ENCODE measurements around the gene ODAD3.
"Not testable (repeated sequence)": the region's sequence is repeated elsewhere in the genome, so short reads cannot be mapped to it uniquely, and the experiment has no call there.

ODAD3 gene

DNA sequence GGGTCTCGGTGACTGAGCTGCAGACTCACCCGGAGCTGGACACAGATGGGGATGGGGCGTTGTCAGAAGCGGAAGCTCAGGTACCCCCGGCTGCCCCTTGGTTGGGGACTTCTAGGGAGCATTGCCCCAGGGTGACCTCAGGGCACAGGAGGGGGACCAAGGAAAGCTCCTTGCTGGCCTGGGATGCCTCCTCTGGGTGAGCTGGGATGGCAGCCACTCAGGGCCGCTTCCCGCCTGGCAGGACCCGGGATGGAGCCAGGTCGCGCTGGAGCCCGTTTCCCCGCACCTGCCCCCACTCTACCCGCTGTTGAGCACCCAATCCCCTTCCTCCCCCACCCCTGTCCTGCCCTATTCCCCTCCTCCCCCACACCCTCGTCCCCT is 11.3 kb upstream of the ODAD3 start:
- no peak overlapping the region for H3K4me3 ChIP-seq
- no peak overlapping the region for H3K27ac ChIP-seq
- DNase-seq (ENCODE audit: low spot score): no peak
- TF ChIP-seq, protein P1, sequence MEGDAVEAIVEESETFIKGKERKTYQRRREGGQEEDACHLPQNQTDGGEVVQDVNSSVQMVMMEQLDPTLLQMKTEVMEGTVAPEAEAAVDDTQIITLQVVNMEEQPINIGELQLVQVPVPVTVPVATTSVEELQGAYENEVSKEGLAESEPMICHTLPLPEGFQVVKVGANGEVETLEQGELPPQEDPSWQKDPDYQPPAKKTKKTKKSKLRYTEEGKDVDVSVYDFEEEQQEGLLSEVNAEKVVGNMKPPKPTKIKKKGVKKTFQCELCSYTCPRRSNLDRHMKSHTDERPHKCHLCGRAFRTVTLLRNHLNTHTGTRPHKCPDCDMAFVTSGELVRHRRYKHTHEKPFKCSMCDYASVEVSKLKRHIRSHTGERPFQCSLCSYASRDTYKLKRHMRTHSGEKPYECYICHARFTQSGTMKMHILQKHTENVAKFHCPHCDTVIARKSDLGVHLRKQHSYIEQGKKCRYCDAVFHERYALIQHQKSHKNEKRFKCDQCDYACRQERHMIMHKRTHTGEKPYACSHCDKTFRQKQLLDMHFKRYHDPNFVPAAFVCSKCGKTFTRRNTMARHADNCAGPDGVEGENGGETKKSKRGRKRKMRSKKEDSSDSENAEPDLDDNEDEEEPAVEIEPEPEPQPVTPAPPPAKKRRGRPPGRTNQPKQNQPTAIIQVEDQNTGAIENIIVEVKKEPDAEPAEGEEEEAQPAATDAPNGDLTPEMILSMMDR (IDR thresholded peaks at IDR 0.05): no peak

DNA sequence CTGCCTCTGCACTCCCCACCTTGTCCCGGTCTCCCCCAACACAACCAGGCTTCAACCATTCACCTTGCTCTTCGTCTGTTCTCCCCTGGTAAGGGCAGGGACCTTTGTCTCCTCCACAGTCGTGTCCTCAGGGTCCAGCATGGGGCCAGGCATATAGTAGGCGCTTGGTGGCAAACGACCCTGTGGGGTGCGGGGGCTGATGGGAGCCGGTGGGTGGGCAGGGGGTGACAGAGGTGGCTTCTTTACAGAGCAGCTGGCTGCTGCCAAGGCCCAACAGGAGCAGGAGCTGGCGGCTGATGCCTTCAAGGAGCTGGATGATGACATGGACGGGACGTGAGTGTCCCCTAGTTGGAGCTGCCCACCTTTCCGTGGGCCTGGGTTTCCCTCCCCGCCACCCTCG is 10.2 kb upstream of the ODAD3 start:
- TF ChIP-seq, protein P1 (IDR thresholded peaks at IDR 0.05): no peak
- Histone ChIP-seq H3K27ac (no peak overlapping the region), H3K4me3 (no peak overlapping the region)
- peak; percentile 68 for DNase-seq (ENCODE audit: low spot score)

DNA sequence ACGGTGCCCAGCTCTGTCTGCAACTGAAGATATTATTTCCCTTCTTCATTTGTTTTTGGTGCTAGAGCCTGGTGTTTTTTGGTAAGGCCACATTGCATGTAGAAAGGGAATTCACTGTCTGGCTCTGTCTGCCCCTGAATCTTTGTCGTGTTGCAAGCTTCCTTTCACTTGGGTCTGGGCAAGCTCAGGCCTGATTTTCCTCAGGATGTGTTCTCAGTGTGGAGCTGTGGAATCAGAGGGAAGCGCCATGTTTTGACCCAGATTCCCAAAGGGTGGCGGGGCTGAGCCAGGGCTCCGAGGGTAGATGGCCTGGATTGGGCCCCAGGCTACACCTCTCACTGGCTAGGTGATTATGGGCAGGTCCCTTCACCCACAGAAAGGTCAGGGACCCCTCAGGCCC is 9.1 kb upstream of the ODAD3 start:
- peak; percentile 70 for DNase-seq (ENCODE audit: low spot score)
- TF ChIP-seq, protein P1 (IDR thresholded peaks at IDR 0.05): no peak
- no peak overlapping the region for H3K27ac ChIP-seq
- H3K4me3 ChIP-seq: no peak overlapping the region

DNA sequence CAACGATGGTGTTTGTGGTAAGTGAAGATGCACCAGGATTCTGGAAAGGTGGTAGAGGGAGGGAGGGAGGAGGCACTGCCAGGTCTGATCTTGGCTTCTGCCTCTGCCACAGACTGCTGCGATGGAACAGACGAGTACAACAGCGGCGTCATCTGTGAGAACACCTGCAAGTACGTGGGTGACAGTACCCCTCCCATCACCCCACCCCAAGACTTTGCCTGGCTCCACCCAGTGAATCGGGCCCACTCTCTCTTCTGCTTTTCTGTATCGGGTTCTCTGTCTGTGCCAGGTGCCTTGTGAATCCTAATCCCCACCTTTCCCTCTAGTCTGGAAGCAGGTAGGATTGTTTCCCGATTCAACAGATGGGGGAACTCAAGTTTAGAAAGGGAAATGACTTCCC is 3.0 kb upstream of the ODAD3 start:
- no peak for DNase-seq (ENCODE audit: low spot score)
- Histone ChIP-seq H3K27ac (no peak overlapping the region), H3K4me3 (no peak overlapping the region)
- TF ChIP-seq, protein P1 (IDR thresholded peaks at IDR 0.05): no peak

DNA sequence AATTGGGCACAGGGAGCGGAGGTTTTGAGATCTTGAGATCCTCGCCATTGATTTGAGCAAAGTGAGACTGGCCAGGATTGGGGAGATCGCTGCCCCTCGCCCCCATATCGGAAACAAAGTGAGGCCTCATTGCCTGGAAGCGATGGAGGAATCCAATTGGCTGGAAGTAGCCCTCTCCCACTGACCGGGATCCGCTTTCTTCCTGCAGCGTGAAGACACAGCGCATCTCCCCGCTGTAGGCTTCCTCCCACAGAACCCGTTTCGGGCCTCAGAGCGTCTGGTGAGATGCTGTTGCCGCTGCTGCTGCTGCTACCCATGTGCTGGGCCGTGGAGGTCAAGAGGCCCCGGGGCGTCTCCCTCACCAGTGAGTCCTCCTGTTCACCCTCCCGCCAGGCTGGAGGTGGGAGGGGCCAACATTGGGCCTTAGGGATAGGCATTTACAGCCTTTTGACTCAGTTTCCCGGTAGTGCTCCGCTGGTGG is 952 bp upstream of the ODAD3 start:
- DNase-seq (ENCODE audit: low spot score): no peak
- peak overlapping the region; percentile 84 for H3K4me3 ChIP-seq
- TF ChIP-seq, protein P1 (IDR thresholded peaks at IDR 0.05): no peak
- H3K27ac ChIP-seq: peak overlapping the region; percentile 58 to 86

DNA sequence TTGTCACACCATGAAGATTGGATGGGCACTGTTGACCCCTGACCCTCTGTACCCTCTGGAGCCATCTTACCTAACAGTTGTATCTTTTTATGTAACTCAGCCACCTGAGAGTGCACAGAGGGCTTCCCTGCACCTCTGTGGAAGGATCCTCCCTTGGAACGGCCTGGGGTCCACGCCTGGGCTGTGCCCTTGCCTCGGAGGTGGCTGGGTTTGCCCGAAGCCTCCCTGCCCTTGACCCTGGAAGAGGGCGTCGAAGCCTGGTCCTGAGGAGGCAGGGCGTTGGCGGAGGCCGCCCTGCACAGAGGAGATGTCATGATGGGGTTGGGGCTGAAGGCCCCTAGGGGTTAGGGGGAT is 241 bp downstream of the ODAD3 start:
- TF ChIP-seq, protein P1 (IDR thresholded peaks at IDR 0.05): no peak
- peak overlapping the region; percentile 84 for H3K4me3 ChIP-seq
- DNase-seq (ENCODE audit: low spot score): no peak
- peak overlapping the region; percentile 58 to 86 for H3K27ac ChIP-seq

DNA sequence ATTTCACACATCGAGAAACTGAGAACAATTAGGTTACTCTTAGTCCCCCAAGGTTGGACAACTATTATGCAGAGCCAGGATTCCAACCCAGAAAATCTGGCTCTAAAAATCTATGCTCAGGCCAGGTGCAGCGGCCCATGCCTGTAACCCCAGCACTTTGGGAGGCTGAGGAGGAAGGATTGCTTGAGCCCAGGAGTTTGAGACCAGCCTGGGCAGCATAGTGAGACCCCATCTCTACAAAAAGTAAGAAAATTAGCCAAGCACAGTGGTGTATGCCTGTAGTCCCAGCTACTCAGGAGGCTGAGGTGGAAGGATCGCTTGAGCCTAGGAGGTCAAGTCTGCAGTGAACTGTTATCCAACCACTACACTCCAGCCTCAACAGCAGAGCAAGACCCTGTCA is 1.4 kb downstream of the ODAD3 start:
- H3K27ac ChIP-seq; H3K4me3 ChIP-seq; DNase-seq (ENCODE audit: low spot score): not testable (repeated sequence)

DNA sequence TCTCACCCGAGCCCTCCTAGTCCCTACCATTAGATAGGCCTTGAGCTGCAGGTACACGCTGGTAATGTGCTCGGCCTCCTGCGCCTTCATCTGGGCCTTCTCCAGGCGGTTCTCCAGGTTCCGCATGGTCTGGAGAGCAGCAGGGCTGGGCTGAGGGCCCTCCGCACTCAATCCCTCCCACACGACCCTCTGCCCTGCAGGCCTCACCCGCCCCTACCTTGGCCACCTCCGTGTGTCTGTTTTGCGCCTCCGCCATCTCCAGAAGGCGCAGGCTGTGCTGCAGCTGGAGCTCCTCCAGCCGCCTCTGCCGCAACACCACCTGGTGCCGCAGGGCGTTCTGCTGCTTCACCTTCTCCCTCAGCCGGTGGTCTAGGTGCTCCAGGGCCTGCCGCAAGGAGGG is 8.3 kb downstream of the ODAD3 start:
- TF ChIP-seq, protein P1 (IDR thresholded peaks at IDR 0.05): no peak
- Histone ChIP-seq H3K27ac (no peak overlapping the region), H3K4me3 (no peak overlapping the region)
- DNase-seq (ENCODE audit: low spot score): no peak

Data from coronary artery (tissue), 2 donors.